SIG-M5 treated with dmso at 0.1 percent for 504 hours (cell line): Measurements from ENCODE around the gene PRELID3B.
"Not testable (repeated sequence)": the region's sequence is repeated elsewhere in the genome, so short reads cannot be mapped to it uniquely, and the experiment has no call there.

Experiments used
- DNase-seq: peaks from one replicate; lab custom pipeline; 2025; ENCODE audit not compliant: unreplicated experiment; lab: John Stamatoyannopoulos, UW

PRELID3B gene

GRCh38 chr20:59027741-59028320 lies 14.8 kb downstream of the PRELID3B start:
- no peak for DNase-seq

GRCh38 chr20:59026904-59027740 lies 15.5 kb downstream of the PRELID3B start:
- DNase-seq: no peak

GRCh38 chr20:59025511-59025910 lies 17.1 kb downstream of the PRELID3B start:
- no peak for DNase-seq

GRCh38 chr20:59025086-59025485 lies 17.5 kb downstream of the PRELID3B start:
- no peak for DNase-seq

- DNase-seq: no peak
Observed at GRCh38 chr20:59024111-59024530, 18.5 kb downstream of the PRELID3B start.

- DNase-seq: no peak
Observed at GRCh38 chr20:59023616-59024015, 19.0 kb downstream of the PRELID3B start.

- no peak for DNase-seq
Observed at GRCh38 chr20:59022754-59023153, 19.8 kb downstream of the PRELID3B start.

- DNase-seq: no peak
Observed at GRCh38 chr20:59020938-59021551, 21.5 kb downstream of the PRELID3B start.

- DNase-seq: no peak
Observed at GRCh38 chr20:59019217-59019616, 23.4 kb downstream of the PRELID3B start, which contains the start of gene TUBB1. TUBB1 (plus strand) TSS chr20:59019429; CDS start chr20:59019523, 94 bp downstream.

GRCh38 chr20:59018817-59019216 lies 23.8 kb downstream of the PRELID3B start:
- DNase-seq: no peak

- no peak for DNase-seq
Observed at GRCh38 chr20:59017493-59018231, 24.9 kb downstream of the PRELID3B start.

- no peak for DNase-seq
Observed at GRCh38 chr20:59016795-59017492, 25.6 kb downstream of the PRELID3B start.

- DNase-seq: no peak
Observed at GRCh38 chr20:59015812-59016711, 26.5 kb downstream of the PRELID3B start.

- DNase-seq: no peak
Observed at GRCh38 chr20:59015411-59015810, 27.2 kb downstream of the PRELID3B start.

- no peak for DNase-seq
Observed at GRCh38 chr20:59014680-59015389, 27.8 kb downstream of the PRELID3B start.

GRCh38 chr20:59013959-59014608 lies 28.5 kb downstream of the PRELID3B start:
- no peak for DNase-seq

- DNase-seq: no peak
Observed at GRCh38 chr20:59013031-59013951, 29.3 kb downstream of the PRELID3B start.

- not testable (repeated sequence) for DNase-seq
Observed at GRCh38 chr20:59011874-59012157, 30.8 kb downstream of the PRELID3B start.
